A673 (cell line): ENCODE measurements around the gene NEO1. TPM values are rescaled to one million over a fixed set of nuclear protein-coding genes. Genes with fewer than 3 reads are reported as not detected.

Source experiments
- BruUV-seq: library from RNA; stranded (reverse); fragments of 400-500 nt; replicated peaks from 2 replicates; lab custom pipeline; 2021; lab: Mats Ljungman, UMichigan
- CTCF ChIA-PET: fragments of 300-600 bp; sonication (Branson Sonifier 250); formaldehyde crosslinking; loops from one replicate; lab custom pipeline; 2022; ENCODE audit warnings: antibody characterized with exemption; lab: Charles Lee
- POLR2A ChIA-PET: fragments of 300-600 bp; sonication (Branson Sonifier 250); formaldehyde crosslinking; loops from one replicate; lab custom pipeline; 2022; ENCODE audit warnings: antibody characterized with exemption; ENCODE audit not compliant: low non-redundant PET; lab: Charles Lee
- DNase-seq: peaks from one replicate; pipeline ENCODE4 v3.0.0-alpha.2; 2015; ENCODE audit warnings: low spot score
- H3K27ac ChIP-seq: fragments of 200-600 bp; sonication (generic); 2 replicates; pipeline ENCODE4 v1.5.1; 2016; ENCODE audit warnings: mixed run types, low read depth, mild to moderate bottlenecking, mixed read lengths, antibody characterized with exemption, low read length; ENCODE audit not compliant: poor library complexity, severe bottlenecking
- H3K27me3 ChIP-seq: fragments of 200-600 bp; sonication (generic); replicated peaks from 2 replicates; pipeline ENCODE4 v1.6.1; 2017; ENCODE audit warnings: mixed run types, low read depth, mild to moderate bottlenecking, mixed read lengths, antibody characterized with exemption, low read length; ENCODE audit not compliant: insufficient read depth, poor library complexity
- H3K36me3 ChIP-seq: fragments of 200-600 bp; sonication (generic); 2 replicates; pipeline ENCODE4 v1.6.1; 2016; ENCODE audit warnings: mixed run types, mild to moderate bottlenecking, mixed read lengths, antibody characterized with exemption, low read length; ENCODE audit not compliant: insufficient read depth, poor library complexity, severe bottlenecking
- H3K4me1 ChIP-seq: fragments of 200-600 bp; sonication (generic); 2 replicates; pipeline ENCODE4 v1.6.1; 2017; ENCODE audit warnings: mixed run types, mild to moderate bottlenecking, mixed read lengths, antibody characterized with exemption, low read length; ENCODE audit not compliant: insufficient read depth, poor library complexity, severe bottlenecking
- H3K4me3 ChIP-seq: fragments of 200-600 bp; sonication (generic); 2 replicates; pipeline ENCODE4 v1.5.1; 2016; ENCODE audit warnings: low read depth, mixed run types, mild to moderate bottlenecking, mixed read lengths, low read length; ENCODE audit not compliant: poor library complexity, severe bottlenecking
- H3K9me3 ChIP-seq: fragments of 200-600 bp; sonication (generic); 2 replicates; pipeline ENCODE4 v1.6.1; 2016; ENCODE audit warnings: mixed run types, low read depth, mild to moderate bottlenecking, mixed read lengths, antibody characterized with exemption, low read length; ENCODE audit not compliant: poor library complexity, severe bottlenecking
- CTCF ChIP-seq: fragments of 300-800, 200-600 bp; sonication (generic); conservative IDR thresholded peaks from 2 replicates; pipeline ENCODE4 v1.5.1; 2017; ENCODE audit warnings: low read depth, mild to moderate bottlenecking, antibody characterized with exemption, low read length, moderate library complexity, mixed read lengths
- EZH2 ChIP-seq: fragments of 200-600 bp; sonication (generic); IDR thresholded peaks from 2 replicates; pipeline ENCODE4 v1.6.1; 2017; ENCODE audit warnings: borderline replicate concordance, low read depth, mild to moderate bottlenecking, mixed read lengths, antibody characterized with exemption, low read length; ENCODE audit not compliant: poor library complexity, severe bottlenecking
- intact Hi-C: fragments of 100-400 bp; cut with micrococcal nuclease; formaldehyde crosslinking; loops from one replicate; pipeline ENCODE4 v1.10.0; 2022; ENCODE audit not compliant: unreplicated experiment
- total RNA-seq: library from RNA; stranded (reverse); gene quantifications from 2 replicates; pipeline ENCODE4 v1.2.3, GENCODE V29; 2021

Gene NEO1
- total RNA-seq, 1 experiment from 2014 or later: 72.6 TPM

DNA sequence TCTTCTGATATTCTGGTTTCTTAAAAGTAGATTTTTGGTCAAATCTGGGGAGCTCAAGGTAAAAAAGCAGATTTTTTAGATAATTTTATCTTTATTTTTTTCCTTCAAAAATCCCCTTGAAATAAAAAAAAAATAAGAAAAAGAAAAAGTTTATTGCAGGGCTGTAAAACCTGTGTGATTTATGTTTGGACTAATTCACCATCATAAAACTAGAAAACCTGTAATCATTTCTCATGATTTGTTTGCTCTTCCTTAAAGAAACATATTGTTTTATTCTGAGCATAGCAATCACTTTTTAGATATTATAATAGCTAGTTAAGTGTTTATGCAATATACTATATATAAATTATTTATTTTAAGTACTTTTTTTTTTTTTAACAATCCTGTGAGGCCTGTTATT, 68.0 kb downstream of the NEO1 start:
- Histone ChIP-seq H3K4me3 (no peak overlapping the region), H3K4me1 (no peaks in the 10 kb centered on the region), H3K27me3 (no peaks in the 10 kb centered on the region), H3K36me3 (no peaks in the 10 kb centered on the region), H3K27ac (no peak overlapping the region), H3K9me3 (no peaks in the 10 kb centered on the region)
- BruUV-seq: no TSS peak
- no peak for DNase-seq
- ChIA-PET CTCF (no interaction called here), POLR2A (no interaction called here)
- intact Hi-C loops: loop anchor here (10.0 kb wide), 1 partner anchor 125 kb away; no protein-coding TSS in a partner anchor
- TF ChIP-seq CTCF (no peak), EZH2 (no peak)

DNA sequence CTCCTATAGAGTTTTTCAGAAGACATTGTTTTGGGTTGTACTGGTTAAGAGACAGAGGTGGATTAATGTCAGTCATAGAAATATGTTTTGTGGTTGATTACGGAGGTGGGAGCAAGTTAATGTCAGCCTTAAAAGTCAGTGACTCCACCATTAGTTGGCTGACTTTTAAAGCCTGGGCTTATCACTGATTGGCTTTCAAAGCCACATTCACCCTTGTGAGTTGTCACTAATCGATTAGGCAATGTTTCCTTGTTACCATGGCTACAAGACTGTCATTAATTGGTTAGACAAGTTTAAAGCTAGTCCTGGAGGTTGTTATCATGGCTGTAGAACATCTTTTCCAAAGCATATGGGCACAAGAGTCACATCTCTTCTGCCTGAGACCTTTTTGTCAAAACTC, 73.0 kb downstream of the NEO1 start:
- no peaks in the 10 kb centered on the region for H3K36me3 ChIP-seq
- no peaks in the 10 kb centered on the region for H3K9me3 ChIP-seq
- no peak overlapping the region for H3K27ac ChIP-seq
- H3K4me3 ChIP-seq: no peak overlapping the region
- TF ChIP-seq EZH2 (no peak), CTCF (no peak)
- no peaks in the 10 kb centered on the region for H3K27me3 ChIP-seq
- DNase-seq: no peak
- intact Hi-C loops: loop anchor here (10.0 kb wide), 1 partner anchor 120 kb away; no protein-coding TSS in a partner anchor
- H3K4me1 ChIP-seq: no peaks in the 10 kb centered on the region
- BruUV-seq: no TSS peak
- CTCF ChIA-PET: no interaction called here
- POLR2A ChIA-PET: no interaction called here

DNA sequence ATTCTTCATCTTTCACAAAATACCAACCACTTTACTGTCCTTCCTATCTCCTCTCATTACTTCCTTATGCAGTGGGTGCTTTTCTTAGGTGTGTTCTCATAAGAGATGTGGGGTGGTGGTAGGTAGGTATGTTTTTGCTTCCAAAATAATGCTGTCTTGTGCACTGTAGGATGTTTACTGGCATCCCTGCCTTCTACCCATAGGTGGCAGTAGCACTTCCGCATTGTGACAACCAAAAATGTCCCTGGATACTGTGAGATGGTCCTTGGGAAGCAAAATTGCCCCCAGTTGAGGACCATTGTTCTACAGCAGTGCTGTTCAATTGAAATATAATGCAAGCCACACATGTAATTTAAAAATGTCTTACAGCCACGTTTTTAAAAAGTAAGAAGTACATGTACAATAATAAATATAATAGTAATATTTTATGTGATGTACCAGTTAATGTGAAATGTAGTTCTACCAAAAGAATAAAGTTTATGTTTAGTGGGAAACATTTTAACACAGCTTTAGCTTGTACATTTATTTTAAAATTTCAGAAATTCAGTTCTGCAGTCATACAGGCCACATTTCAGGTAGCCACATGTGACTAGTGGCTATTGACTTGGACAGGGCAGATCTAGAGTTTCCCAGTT, 75.2 kb downstream of the NEO1 start:
- ChIA-PET POLR2A (no interaction called here), CTCF (interaction anchor here (0.6 kb wide), 1 partner anchor 690 kb away, joined by 3 read pairs; no protein-coding TSS in a partner anchor)
- no peaks in the 10 kb centered on the region for H3K4me1 ChIP-seq
- intact Hi-C loops: loop anchor here (10.0 kb wide), 1 partner anchor 117 kb away; no protein-coding TSS in a partner anchor
- no peak overlapping the region for H3K4me3 ChIP-seq
- TF ChIP-seq CTCF (peak; percentile 90), EZH2 (no peak)
- peak; percentile 68 for DNase-seq
- no TSS peak for BruUV-seq
- no peaks in the 10 kb centered on the region for H3K36me3 ChIP-seq
- H3K27me3 ChIP-seq: no peaks in the 10 kb centered on the region
- no peak overlapping the region for H3K27ac ChIP-seq
- H3K9me3 ChIP-seq: no peaks in the 10 kb centered on the region
